Esophagus muscularis mucosa (tissue), 3 donors: ENCODE measurements around the gene DNAI2.

Experiments used
- CTCF ChIP-seq, 3 experiments: fragments of 200-600 bp in 2 of 3; fragments of 450-650 bp in 1 of 3; sonication (generic) in 2 of 3; IDR thresholded peaks; one replicate each; pipeline ENCODE4 v1.5.1; 2017 to 2019; ENCODE audit warnings: antibody characterized with exemption in 3 of 3, mild to moderate bottlenecking in 2 of 3, moderate library complexity in 1 of 3
- POLR2A ChIP-seq: fragments of 450-650 bp; IDR thresholded peaks from one replicate; pipeline ENCODE4 v1.6.1; 2017; ENCODE audit warnings: antibody characterized with exemption, moderate library complexity, mild to moderate bottlenecking, low read depth
- POLR2AphosphoS5 ChIP-seq, 2 donors: sonication (generic); formaldehyde crosslinking; IDR thresholded peaks; one replicate each; pipeline ENCODE4 v1.6.1; 2017; ENCODE audit warnings: antibody characterized with exemption in 2 of 2

- TF ChIP-seq POLR2A (no peak), CTCF (IDR thresholded peaks at IDR 0.05) (no peak), POLR2AphosphoS5 (IDR thresholded peaks at IDR 0.05) (no peak)
These were observed 47.8 kb upstream of the DNAI2 start for GRCh38 chr17:74226252-74226651.
